Epithelial cell of proximal tubule (primary cell): ENCODE measurements around the gene SLC37A1. TPM values are rescaled to one million over a fixed set of nuclear protein-coding genes. Genes with fewer than 3 reads are reported as not detected.
A peak's percentile ranks its signal among the peaks of the same experiment; 100 is the strongest.

Experiments
- DNase-seq: peaks from one replicate; pipeline ENCODE4 v3.0.0-alpha.2; 2011; ENCODE audit warnings: low read depth
- H3K4me3 ChIP-seq: 2 replicates; pipeline ENCODE4 v1.5.1; 2011; ENCODE audit warnings: low read depth, mild to moderate bottlenecking, low read length
- total RNA-seq: library from RNA; depleted of rRNA; stranded (reverse); fragments of >200 nt; gene quantifications from 2 replicates; pipeline ENCODE4 v1.2.3, GENCODE V29; 2015
- TF ChIP-seq, protein P1 (sequence below): conservative IDR thresholded peaks from 2 replicates; pipeline ENCODE4 v1.5.1; 2012; ENCODE audit warnings: low read depth, mild to moderate bottlenecking, low read length

Gene SLC37A1
- total RNA-seq, 1 donor from 2014 or later = 16.4 TPM

DNA sequence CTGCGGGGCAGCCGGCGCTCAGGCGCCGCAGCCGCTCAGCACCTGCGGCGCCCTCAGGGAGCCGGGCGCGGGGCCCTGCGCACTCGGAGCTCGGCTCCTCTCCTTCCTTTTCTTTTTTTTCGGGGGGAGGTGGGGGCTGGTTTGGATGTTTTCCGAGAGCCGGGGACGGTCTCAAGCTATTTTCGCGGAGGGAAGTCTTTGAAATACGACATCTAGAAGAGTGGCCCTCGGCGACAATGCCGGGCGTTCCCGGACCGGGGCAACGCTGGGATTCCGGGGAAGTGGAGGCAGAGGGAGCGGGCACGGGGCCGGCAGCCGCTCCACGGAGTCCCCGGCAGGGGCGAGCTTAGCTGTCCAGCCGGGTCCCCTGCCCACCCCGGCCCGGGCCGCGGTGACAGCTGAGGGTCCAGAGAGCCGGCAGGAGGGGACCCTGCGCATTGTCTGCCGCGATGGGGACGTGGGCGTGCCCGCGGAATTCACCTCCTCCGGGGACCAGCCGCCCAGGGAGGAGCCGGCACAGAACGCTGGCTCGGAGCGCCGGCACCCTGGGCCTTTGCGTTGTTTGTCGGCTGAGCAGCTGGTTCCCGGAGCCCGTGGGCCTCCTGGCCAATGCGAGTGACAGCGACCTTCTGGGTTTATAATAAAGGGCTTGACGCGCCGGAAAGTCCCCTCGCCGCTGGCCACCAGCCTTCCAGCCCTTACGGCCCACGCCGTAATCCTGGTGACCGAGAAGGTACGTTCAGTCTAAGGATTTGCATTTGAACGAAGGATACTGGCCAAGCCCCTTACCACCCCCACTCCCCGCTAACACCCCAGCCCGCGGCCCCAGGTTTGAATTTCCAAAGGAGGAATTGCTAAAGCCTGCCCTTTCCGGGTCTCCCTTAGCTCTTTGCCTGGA is 582 bp downstream of the SLC37A1 start:
- TF ChIP-seq, protein P1, sequence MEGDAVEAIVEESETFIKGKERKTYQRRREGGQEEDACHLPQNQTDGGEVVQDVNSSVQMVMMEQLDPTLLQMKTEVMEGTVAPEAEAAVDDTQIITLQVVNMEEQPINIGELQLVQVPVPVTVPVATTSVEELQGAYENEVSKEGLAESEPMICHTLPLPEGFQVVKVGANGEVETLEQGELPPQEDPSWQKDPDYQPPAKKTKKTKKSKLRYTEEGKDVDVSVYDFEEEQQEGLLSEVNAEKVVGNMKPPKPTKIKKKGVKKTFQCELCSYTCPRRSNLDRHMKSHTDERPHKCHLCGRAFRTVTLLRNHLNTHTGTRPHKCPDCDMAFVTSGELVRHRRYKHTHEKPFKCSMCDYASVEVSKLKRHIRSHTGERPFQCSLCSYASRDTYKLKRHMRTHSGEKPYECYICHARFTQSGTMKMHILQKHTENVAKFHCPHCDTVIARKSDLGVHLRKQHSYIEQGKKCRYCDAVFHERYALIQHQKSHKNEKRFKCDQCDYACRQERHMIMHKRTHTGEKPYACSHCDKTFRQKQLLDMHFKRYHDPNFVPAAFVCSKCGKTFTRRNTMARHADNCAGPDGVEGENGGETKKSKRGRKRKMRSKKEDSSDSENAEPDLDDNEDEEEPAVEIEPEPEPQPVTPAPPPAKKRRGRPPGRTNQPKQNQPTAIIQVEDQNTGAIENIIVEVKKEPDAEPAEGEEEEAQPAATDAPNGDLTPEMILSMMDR = no peak
- H3K4me3 ChIP-seq = peak overlapping the region; percentile 80
- no peak for DNase-seq

DNA sequence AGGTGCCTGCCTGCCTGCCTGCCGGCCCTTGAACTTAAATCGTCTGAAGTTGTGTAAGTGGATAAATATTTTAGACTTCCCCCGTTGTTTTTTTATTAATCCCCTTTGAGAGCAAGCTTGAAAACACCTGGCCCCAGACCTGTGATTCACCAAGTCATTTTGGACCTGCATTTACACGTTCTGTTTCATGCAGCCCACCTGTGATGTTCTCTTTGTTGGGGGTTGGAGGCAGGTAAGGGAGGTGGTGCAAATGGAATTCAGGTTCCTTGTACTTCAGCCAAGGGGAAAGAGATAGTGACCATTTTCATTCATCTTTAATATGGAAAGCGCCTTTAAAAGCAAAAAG is 1.2 kb downstream of the SLC37A1 start:
- TF ChIP-seq, protein P1 = no peak
- peak overlapping the region; percentile 80 for H3K4me3 ChIP-seq
- no peak for DNase-seq

DNA sequence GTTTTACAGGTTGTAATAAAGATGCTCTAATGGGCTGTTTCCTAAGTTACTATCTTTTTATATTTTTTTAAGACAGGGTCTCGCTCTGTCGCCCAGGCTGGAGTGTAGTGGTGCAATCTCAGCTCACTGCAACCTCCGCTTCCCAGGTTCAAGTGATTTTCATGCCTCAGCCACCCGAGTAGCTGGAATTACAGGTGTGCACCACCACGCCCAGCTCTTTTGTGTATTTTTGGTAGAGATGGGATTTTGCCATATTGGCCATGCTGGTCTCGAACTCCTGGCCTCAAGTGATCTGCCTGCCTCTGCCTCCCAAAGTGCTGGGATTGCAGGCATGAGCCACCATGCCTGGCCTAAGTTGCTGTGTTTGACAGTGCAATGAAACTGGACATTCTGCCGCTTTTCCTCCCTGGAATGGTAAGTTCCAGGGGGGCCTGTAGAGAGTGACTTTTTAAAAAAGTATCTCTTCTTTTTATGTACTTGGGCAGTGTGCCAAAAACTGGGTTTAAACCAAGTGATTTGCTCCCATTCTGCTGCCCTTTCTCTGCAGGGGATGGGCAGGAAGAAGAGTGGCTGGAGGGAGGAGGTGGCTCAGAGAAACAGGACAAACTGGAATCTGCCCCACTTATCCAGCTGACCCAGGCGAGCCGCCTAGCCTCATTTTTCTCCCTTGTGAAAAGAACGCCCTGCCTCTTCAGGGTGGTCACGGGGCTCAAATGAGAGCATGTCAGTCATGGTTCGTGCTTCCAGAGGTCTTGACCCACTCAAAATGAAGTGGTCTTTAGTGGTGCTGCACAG is 2.3 kb downstream of the SLC37A1 start:
- TF ChIP-seq, protein P1 = no peak
- DNase-seq = no peak
- no peak overlapping the region for H3K4me3 ChIP-seq

DNA sequence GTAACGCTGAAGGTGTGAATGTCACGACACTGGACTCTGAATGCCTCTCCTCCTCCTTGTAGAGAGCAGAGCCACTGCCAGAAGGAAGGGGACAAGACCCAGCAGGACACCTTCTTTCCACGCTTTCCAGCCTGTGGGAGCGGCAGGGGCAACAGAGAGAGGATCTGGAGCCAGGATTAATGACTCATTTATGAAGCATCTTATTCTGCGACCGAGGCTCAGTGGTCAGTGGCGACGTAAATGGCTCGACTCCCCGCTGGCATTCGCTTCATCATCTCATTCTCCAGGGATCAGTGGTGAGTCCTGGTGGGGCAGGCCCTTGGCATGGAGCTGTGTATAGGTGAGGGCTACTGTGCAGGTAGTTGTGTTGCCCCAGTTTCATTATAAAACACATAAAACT is 4.6 kb downstream of the SLC37A1 start:
- TF ChIP-seq, protein P1 = no peak
- no peak overlapping the region for H3K4me3 ChIP-seq
- DNase-seq = peak; percentile 47

DNA sequence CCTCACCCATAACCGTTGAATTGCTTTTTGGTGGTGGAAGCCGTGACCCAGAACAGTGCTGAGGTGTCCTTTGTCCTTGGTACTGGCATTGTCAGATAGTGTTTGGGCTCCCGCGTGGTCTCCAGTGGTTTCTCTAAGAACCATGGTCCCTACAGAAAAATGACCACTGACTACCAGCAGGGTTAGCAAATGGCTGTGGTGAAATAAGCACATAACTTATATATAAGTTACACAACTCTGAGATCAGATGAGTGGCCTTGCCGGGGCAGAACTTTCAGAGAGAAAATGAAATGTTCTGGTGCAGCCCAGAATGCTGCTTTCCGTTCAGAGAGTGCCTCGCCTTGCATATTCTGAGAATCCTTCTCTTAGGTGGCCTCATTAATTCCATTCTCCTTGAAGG is 5.0 kb downstream of the SLC37A1 start:
- DNase-seq = no peak
- H3K4me3 ChIP-seq = no peak overlapping the region
- TF ChIP-seq, protein P1 = no peak

DNA sequence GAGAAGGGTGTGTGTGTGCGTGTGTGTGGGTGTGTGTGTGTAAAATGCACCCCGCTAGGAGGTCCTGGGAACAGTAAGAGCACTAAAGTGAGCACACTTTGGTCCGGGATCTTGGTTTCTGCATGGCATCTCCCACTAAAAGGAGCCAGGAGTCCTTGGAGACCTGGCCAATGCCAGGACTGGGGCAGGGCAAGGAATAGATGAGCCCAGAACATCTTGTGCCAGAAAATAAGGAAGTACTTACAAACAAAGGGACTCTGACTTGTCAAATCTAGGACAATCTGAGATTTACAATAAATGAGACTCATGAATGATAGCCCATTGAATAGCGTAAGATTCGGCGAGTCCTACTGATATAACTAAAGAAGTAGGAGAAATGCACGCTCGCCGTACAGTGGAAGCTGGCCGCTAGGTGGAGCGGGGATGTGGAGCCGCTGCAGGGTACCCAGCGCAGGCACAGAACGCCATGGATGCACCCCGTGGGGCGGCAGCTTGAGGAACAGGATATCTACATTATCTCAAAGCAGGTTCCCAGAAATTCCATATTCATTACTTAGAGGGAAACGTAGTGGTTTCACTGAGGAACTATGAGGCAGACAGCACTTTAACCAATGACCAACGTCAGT is 7.1 kb downstream of the SLC37A1 start:
- H3K4me3 ChIP-seq = no peak overlapping the region
- TF ChIP-seq, protein P1 = peak; percentile 30
- DNase-seq = no peak
